ENCODE measurements around the gene CYREN. TPM values are rescaled to one million over a fixed set of nuclear protein-coding genes. Genes with fewer than 3 reads are reported as not detected.

Gene CYREN
- total RNA-seq, 2 experiments from 2014 or later, result 34.4 to 39.7 TPM

DNA sequence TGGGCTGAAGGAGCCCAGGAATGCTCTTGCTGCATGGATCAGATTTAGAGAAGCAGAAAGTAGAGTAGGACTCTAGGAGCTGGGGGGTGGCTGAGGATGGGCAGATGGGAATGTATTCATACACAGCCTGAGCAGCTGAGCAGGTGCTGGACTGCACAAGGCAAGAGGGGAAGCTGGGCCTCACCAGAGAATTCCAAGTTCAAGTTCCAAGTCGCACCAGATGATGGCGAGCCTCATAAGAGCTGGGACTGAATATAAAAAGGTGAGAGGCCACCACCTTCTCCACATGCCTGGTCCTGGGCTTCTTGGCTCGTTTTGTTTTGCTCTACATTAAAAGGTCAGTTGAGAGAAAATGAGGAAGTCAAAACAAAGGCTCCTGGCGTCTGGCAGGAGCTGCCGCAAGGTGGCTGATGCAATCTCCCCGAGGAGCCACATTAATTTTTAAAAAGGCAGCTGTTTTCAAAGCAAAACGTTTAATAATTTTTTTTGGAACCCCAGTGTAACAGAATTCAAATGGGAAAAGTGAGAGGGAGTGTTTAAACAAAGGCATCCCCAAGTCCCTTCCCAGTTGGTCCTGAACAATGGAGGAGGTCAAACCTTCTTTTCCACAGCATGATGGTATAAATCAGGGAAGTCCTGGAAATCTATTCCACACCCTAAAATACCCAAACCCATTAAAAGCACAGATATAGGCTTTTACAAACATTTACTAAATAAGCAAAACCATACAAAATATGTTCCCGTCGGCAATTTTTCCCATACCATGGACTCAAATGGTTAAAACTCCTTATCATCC is 9.5 kb downstream of the CYREN start:
- DNase-seq, result no peak
- Mint-ChIP-seq H3K36me3 (ENCODE audit: low read depth) (peaks cover 83% of the 10 kb centered on the region), H3K9me3 (peaks cover 33% of the 10 kb centered on the region), H3K27ac (peak overlapping the region; percentile 73), H3K27me3 (no peaks in the 10 kb centered on the region), H3K4me1 (peaks cover 42% of the 10 kb centered on the region), H3K4me3 (no peak overlapping the region)
- POLR2A ChIA-PET, result interaction anchor here (0.6 kb wide), 1 partner anchor 243 kb away, joined by 3 read pairs; no protein-coding TSS in a partner anchor
- CTCF ChIA-PET, result interaction anchor here (0.7 to 2.2 kb wide), 7 partner anchors 8 to 436 kb away, joined by 3 to 9 read pairs (median 4); partner anchors contain the start of genes AGBL3 and CYREN

DNA sequence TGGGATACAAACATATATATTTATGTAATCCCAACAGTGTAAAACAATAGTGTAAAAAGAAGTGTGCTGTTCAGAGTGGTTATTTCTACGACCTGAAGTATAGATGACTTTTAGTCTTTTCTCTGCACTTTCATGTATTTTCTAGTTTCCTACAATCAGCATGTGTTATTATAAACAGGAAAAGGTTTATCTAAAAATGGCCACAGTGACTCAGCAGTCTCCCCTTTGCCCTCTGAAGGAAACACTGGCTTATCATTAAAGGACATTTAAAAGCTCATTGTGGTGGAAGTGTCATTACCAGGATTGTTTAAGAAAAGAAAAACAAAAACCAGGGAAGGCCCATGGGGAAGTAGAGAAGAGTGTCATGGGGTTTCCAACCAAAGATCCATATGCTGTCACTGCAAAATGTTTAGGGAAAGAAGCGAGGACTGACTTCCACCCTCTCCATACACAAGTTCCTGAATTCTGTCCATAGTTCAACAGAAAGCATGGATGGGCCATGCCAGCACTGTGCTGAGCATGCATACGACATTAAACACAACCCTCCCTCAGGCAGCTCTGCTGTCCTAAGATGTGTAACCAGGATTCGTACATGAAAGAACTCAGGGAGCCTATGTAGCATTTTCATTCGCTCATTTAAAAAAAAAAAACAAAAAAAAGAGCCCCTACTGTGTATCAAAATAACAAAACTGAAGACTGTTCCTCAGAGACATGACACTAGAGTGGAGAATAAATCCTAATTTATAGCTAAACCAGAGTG is 10.2 kb downstream of the CYREN start:
- Mint-ChIP-seq H3K27ac (peak overlapping the region; percentile 73), H3K27me3 (no peaks in the 10 kb centered on the region), H3K36me3 (ENCODE audit: low read depth) (peaks cover 84% of the 10 kb centered on the region), H3K4me1 (peaks cover 36% of the 10 kb centered on the region), H3K4me3 (no peak overlapping the region), H3K9me3 (peaks cover 40% of the 10 kb centered on the region)
- ChIA-PET CTCF (interaction anchor here (0.7 to 2.2 kb wide), 8 partner anchors 9 to 436 kb away, joined by 3 to 9 read pairs (median 4); partner anchors contain the start of genes AGBL3, CYREN and TMEM140), POLR2A (no interaction called here)
- DNase-seq, result no peak

DNA sequence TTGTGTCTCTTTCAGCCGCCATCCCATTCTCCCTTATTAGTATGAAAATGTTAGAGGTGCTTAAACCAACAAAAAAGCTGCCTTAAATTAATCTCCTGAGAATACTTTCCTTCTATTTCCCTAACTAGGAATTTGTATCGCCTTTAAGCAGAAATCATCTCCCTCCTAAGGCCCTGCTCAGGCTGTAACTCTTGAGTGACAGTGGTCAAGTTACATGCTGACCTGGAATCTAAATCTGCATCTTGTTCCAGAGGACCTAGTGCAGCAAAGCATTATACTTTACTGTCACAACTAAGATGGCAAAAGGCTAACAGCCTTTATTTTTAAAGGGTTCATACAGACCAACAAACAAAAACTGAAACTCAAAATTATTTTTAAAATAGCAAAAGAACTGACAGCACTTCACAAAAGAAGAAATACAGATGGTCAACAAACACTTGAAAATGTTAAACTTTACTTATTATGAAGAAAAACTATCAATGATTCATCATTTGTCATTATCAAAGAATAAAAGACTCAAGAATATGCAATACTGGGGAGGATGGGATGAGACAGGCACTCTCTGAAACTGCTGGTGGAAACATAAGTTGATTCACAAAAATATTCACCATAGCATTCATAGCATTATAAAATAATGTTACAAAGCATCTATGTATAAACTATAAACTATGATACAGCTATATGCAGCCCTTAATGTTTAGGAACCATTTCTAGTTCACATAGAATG is 11.0 kb downstream of the CYREN start:
- POLR2A ChIA-PET, result no interaction called here
- peaks cover 47% of the 10 kb centered on the region for H3K9me3 Mint-ChIP-seq
- no peak for DNase-seq
- H3K27me3 Mint-ChIP-seq, result no peaks in the 10 kb centered on the region
- peaks cover 37% of the 10 kb centered on the region for H3K4me1 Mint-ChIP-seq
- peak overlapping the region; percentile 73 for H3K27ac Mint-ChIP-seq
- H3K36me3 Mint-ChIP-seq (ENCODE audit: low read depth), result peaks cover 85% of the 10 kb centered on the region
- no peak overlapping the region for H3K4me3 Mint-ChIP-seq
- CTCF ChIA-PET, result interaction anchor here (1.2 to 2.2 kb wide), 4 partner anchors 10 to 173 kb away, joined by 3 to 9 read pairs (median 6); partner anchors contain the start of genes AGBL3 and TMEM140

DNA sequence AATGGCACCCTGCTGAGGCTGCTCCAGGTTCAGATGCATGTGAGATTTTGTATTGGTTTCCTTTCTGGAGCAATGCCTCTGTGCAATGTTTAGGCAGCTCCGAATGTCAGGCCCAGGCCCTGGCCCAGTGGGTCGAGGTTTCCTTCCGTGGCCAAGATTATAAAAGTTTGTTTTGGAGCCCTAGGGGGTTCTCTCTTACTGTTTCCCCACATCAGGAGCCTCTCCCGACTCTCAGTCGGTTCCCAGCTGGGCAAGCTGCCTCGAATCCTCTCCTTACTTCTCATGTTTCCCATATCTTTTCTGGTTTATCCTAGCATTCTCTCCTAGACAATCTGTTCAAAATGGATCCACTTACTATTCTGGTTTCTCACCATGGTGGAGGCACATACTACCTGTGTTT is 11.6 kb downstream of the CYREN start:
- H3K36me3 Mint-ChIP-seq (ENCODE audit: low read depth), result peaks cover 88% of the 10 kb centered on the region
- H3K9me3 Mint-ChIP-seq, result peaks cover 54% of the 10 kb centered on the region
- H3K27me3 Mint-ChIP-seq, result no peaks in the 10 kb centered on the region
- H3K27ac Mint-ChIP-seq, result no peak overlapping the region
- ChIA-PET CTCF (interaction anchor here (1.3 to 2.8 kb wide), 4 partner anchors 10 to 173 kb away, joined by 3 to 12 read pairs (median 10); partner anchors contain the start of genes AGBL3, CYREN and TMEM140), POLR2A (no interaction called here)
- H3K4me3 Mint-ChIP-seq, result no peak overlapping the region
- no peak for DNase-seq
- peaks cover 44% of the 10 kb centered on the region for H3K4me1 Mint-ChIP-seq

DNA sequence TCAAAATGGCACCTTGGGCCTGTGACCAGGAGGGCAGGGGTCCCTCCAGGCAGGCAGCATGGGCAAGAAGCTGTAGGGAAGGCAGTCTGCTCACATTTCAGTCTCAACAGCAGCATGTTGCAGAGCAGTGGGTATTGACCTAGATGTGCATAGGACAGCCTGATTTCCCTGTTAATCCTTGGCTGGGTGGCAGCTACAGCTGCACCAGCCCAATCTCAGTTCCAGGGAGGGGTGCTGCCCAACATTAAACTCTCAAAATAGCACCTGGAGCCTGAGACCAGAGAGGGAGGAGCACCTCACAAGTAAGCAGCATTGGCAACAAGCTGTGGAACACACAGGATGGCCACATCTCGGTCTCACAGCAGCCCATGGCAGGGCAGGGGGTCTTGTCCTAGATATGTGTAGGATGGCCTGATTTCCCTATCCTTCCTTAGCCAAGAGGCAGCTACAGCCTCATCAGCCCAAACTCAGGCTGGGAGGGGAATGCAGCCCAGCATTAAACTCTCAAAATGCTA is 12.3 kb downstream of the CYREN start:
- CTCF ChIA-PET, result interaction anchor here (0.6 to 2.8 kb wide), 5 partner anchors 10 to 172 kb away, joined by 3 to 12 read pairs (median 9); partner anchors contain the start of genes AGBL3, CYREN and TMEM140
- H3K4me3 Mint-ChIP-seq, result no peak overlapping the region
- POLR2A ChIA-PET, result no interaction called here
- H3K36me3 Mint-ChIP-seq (ENCODE audit: low read depth), result peaks cover 92% of the 10 kb centered on the region
- peaks cover 58% of the 10 kb centered on the region for H3K9me3 Mint-ChIP-seq
- no peak for DNase-seq
- peaks cover 48% of the 10 kb centered on the region for H3K4me1 Mint-ChIP-seq
- H3K27me3 Mint-ChIP-seq, result no peaks in the 10 kb centered on the region
- H3K27ac Mint-ChIP-seq, result no peak overlapping the region

DNA sequence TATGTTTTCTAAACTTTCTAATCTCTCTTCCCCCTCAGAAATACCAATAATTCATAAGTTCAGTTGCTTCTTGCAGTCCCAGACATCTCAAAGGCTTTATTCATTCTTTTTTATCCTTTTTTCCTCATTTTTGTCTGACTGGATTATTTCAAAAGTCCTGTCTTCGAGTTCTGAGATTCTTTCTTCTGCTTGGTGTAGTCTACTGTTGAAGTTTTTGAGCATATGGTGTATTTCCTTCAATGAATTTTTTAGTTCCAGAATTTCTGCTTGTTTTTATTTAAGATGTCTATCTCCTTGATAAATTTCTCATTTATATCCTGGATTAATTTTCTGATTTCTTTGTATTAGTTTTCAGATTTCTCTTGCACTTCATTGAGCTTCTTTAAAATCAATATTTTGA is 14.2 kb downstream of the CYREN start:
- no peaks in the 10 kb centered on the region for H3K27me3 Mint-ChIP-seq
- H3K4me1 Mint-ChIP-seq, result peaks cover 55% of the 10 kb centered on the region
- ChIA-PET POLR2A (no interaction called here), CTCF (interaction anchor here (0.7 to 2.8 kb wide), 6 partner anchors 8 to 348 kb away, joined by 3 to 12 read pairs (median 4); partner anchors contain the start of genes AGBL3, CYREN and TMEM140)
- H3K36me3 Mint-ChIP-seq (ENCODE audit: low read depth), result peaks cover 93% of the 10 kb centered on the region
- no peak for DNase-seq
- H3K9me3 Mint-ChIP-seq, result peaks cover 46% of the 10 kb centered on the region
- H3K4me3 Mint-ChIP-seq, result no peak overlapping the region
- no peak overlapping the region for H3K27ac Mint-ChIP-seq

DNA sequence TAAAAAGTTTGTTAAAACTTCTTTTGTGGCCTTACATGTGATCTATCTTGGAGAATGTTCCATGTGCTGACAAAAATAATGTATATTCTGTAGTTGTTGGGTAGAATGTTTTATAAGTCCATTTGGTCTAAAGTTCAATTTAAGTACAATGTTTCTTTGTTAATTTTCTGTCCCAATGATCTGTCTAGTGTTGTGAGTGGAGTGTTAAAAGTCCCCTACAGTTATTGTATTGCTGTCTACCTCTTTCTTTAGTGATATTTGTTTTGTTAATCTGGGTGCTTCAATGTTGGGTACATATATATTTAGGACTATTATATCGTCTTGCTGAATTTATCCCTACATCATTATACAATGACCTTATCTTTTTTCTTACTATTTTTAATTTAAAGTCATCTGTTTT is 15.8 kb downstream of the CYREN start:
- ChIA-PET POLR2A (no interaction called here), CTCF (no interaction called here)
- Mint-ChIP-seq H3K4me3 (no peak overlapping the region), H3K4me1 (peaks cover 55% of the 10 kb centered on the region), H3K27me3 (no peaks in the 10 kb centered on the region), H3K9me3 (peaks cover 46% of the 10 kb centered on the region), H3K36me3 (ENCODE audit: low read depth) (peaks cover 93% of the 10 kb centered on the region), H3K27ac (no peak overlapping the region)
- no peak for DNase-seq

DNA sequence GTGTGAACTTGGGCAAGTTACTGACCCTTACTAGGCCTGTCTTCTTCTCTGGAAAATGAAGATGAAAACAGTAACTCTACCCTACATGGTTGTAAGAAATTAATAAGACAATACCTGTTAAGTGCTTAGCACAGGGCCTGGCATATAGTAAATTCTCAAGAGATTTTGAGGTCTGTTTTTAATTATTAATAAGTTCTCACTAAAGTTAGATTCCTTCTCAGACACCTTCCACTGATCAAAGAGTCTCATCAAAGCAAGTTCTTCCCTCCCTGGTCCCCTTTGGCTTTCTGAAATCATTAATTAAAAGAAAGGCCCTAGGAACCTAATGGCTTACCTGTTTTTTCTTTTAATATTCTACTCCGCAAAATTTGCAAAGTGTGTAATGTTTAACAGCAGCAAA is 18.1 kb downstream of the CYREN start:
- Mint-ChIP-seq H3K9me3 (peaks cover 43% of the 10 kb centered on the region), H3K4me3 (no peak overlapping the region), H3K36me3 (ENCODE audit: low read depth) (peaks cover 88% of the 10 kb centered on the region), H3K27me3 (no peaks in the 10 kb centered on the region), H3K4me1 (peaks cover 53% of the 10 kb centered on the region), H3K27ac (no peak overlapping the region)
- ChIA-PET CTCF (interaction anchor here (2.0 kb wide), 1 partner anchor 17 kb away, joined by 9 read pairs; the partner anchor contains the start of gene CYREN), POLR2A (no interaction called here)
- no peak for DNase-seq

DNA sequence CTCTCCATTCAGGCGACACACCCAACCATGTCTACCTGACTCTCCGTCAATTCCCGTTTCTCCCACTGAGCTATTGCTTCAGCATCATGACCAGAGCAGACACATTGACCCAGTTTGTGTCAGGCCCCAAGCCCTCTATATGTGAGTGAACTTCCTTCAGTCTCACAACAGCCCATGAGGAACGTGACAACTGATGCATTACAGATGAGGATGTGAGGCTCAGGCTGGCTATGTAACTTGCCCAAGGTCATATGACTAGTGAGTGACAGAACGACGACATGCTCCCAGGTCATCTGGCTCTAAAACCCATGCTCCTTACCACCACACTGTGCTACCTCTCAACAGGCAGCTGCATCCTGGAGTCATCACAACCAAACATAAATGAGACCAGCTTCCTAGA is 19.0 kb downstream of the CYREN start:
- Mint-ChIP-seq H3K4me3 (no peak overlapping the region), H3K4me1 (peaks cover 58% of the 10 kb centered on the region), H3K9me3 (peaks cover 34% of the 10 kb centered on the region), H3K27ac (peak overlapping the region; percentile 26), H3K27me3 (no peaks in the 10 kb centered on the region), H3K36me3 (ENCODE audit: low read depth) (peaks cover 79% of the 10 kb centered on the region)
- no peak for DNase-seq
- ChIA-PET POLR2A (no interaction called here), CTCF (interaction anchor here (0.9 to 2.0 kb wide), 2 partner anchors 9 to 18 kb away, joined by 4 to 9 read pairs; partner anchors contain the start of gene CYREN)

DNA sequence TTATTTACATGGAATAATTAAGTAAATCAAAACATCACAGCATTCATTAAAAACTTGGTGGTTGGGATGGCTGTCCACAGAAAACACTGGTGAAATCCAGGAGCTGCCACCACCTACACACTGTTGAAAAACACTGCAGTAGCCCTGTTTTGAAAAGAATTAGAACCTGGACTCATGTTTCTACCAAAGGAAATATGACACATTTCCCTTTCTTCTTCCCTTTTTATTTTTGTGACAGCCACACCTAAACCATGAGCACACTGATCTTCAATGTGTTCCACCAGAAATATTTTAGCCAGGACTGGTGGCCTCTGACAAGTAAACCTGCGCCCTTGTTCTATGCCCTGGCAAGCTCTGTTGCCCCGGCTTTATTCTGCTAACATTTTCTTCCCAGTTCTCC is 19.4 kb downstream of the CYREN start:
- H3K9me3 Mint-ChIP-seq, result peaks cover 31% of the 10 kb centered on the region

DNA sequence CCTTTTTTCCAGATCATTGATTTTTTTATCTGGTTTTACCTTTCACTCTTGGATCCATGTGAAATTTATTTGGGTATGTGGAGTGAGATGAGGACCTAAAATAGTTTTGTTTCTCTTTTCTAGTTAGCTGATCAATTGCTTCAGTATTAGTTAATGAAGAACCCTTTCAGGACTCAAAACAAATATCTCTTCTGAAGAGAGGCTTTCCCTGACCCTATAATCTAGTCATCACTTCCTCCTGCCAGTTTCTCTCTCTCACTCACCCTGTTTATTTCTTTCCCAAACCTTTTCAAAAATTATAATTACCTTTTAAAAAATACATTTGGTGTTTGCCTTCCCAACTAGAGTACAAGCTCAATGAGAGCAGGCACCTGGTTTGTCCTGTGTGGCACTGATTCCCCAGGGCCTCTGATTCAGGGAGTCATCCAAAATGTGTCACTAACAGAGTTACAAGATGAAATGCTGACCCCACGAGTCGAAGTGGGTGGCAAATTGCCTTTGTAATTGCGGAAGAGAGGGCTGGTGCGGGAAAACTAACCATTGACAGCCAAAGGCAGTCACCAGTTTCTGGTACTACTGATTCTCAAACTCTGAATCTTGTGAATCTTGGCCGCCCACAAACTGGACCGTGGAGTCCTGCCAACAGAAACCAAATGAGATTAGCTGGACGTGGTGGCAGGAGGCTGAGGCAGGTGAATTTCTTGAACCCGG is 20.3 kb downstream of the CYREN start:
- peak overlapping the region; percentile 86 for H3K4me3 Mint-ChIP-seq
- H3K36me3 Mint-ChIP-seq (ENCODE audit: low read depth), result peaks cover 66% of the 10 kb centered on the region
- DNase-seq, result no peak
- no peaks in the 10 kb centered on the region for H3K27me3 Mint-ChIP-seq
- H3K27ac Mint-ChIP-seq, result peak overlapping the region; percentile 96
- ChIA-PET POLR2A (no interaction called here), CTCF (interaction anchor here (1.2 to 2.0 kb wide), 3 partner anchors 11 to 163 kb away, joined by 3 to 9 read pairs (median 4); partner anchors contain the start of gene CYREN)
- H3K4me1 Mint-ChIP-seq, result peaks cover 65% of the 10 kb centered on the region
- H3K9me3 Mint-ChIP-seq, result peaks cover 23% of the 10 kb centered on the region

More for the DNA sequence above, 19.4 kb downstream of the CYREN start:
- CTCF ChIA-PET, result interaction anchor here (0.9 to 2.0 kb wide), 2 partner anchors 10 to 18 kb away, joined by 4 to 9 read pairs; partner anchors contain the start of gene CYREN
- H3K36me3 Mint-ChIP-seq (ENCODE audit: low read depth), result peaks cover 75% of the 10 kb centered on the region
- POLR2A ChIA-PET, result no interaction called here
- peak overlapping the region; percentile 26 for H3K27ac Mint-ChIP-seq
- no peaks in the 10 kb centered on the region for H3K27me3 Mint-ChIP-seq
- DNase-seq, result no peak
- peak overlapping the region; percentile 86 for H3K4me3 Mint-ChIP-seq
- H3K4me1 Mint-ChIP-seq, result peaks cover 60% of the 10 kb centered on the region

Measured in activated CD4-positive, alpha-beta T cell treated with anti-CD3 and anti-CD28 coated beads, Interleukin-2, amount 10 ng/mL, durations not matched to agents 7 days and 5 days (primary cell).